HCT116 (cell line): ENCODE results near the gene RLF.

Source experiments
- ATF3 ChIP-seq: IDR thresholded peaks from 2 replicates; pipeline ENCODE4 v1.6.1; 2012
- CTCF ChIP-seq, 3 experiments: fragments of 200-600 bp in 1 of 3; sonication (generic) in 1 of 3; IDR thresholded peaks in 2 of 3; conservative IDR thresholded peaks in 1 of 3; 2 replicates each; pipeline ENCODE4 v1.5.1; 2012 to 2017; ENCODE audit warnings: low read depth in 2 of 3, low read length in 2 of 3, antibody characterized with exemption in 1 of 3, borderline replicate concordance in 1 of 3, control low read depth in 1 of 3, mild to moderate bottlenecking in 1 of 3, mixed read lengths in 1 of 3, mixed run types in 1 of 3, moderate library complexity in 1 of 3; ENCODE audit not compliant: insufficient read depth in 1 of 3
- EGR1 ChIP-seq: IDR thresholded peaks from 2 replicates; pipeline ENCODE4 v1.6.1; 2012; ENCODE audit warnings: low read depth
- POLR2A ChIP-seq: IDR thresholded peaks from 2 replicates; pipeline ENCODE4 v1.7.0; 2011; ENCODE audit warnings: borderline replicate concordance; ENCODE audit not compliant: insufficient read depth, insufficient read length; ENCODE audit errors: extremely low read depth
- RAD21 ChIP-seq: IDR thresholded peaks from 2 replicates; pipeline ENCODE4 v1.6.1; 2012; ENCODE audit warnings: low read depth, mild to moderate bottlenecking
- REST ChIP-seq: IDR thresholded peaks from 2 replicates; pipeline ENCODE4 v1.6.1; 2012; ENCODE audit warnings: low read depth
- SIN3A ChIP-seq: IDR thresholded peaks from 2 replicates; pipeline ENCODE4 v1.6.1; 2012; ENCODE audit warnings: low read depth
- SP1 ChIP-seq: IDR thresholded peaks from 2 replicates; pipeline ENCODE4 v1.6.1; 2012; ENCODE audit warnings: low read depth
- YY1 ChIP-seq: IDR thresholded peaks from 2 replicates; pipeline ENCODE4 v1.6.1; 2011; ENCODE audit warnings: low read length, low read depth, moderate library complexity, mild to moderate bottlenecking; ENCODE audit not compliant: insufficient replicate concordance; ENCODE audit errors: extremely low read depth
- ZFX ChIP-seq: fragments of 450-650 bp; IDR thresholded peaks from 2 replicates; pipeline ENCODE4 v1.6.1; 2017

GRCh38 chr1:40155910-40156309 lies 5.3 kb upstream of the RLF start:
- TF ChIP-seq SIN3A (no peak), CTCF (IDR thresholded peaks at IDR 0.05 in 2 of 3, conservative IDR thresholded peaks at IDR 0.05 in 1 of 3; ENCODE audit: borderline replicate concordance in 1 of 3, insufficient read depth in 1 of 3, low read depth in 2 of 3, low read length in 2 of 3) (no peak), REST (no peak), ATF3 (no peak), SP1 (no peak), ZFX (no peak), EGR1 (no peak), RAD21 (no peak), POLR2A (no peak), YY1 (no peak)
